WTC11 (cell line): Measurements from ENCODE around the gene WDR83.

ENCODE experiments used
- CREB1 ChIP-seq: sonication (generic); formaldehyde crosslinking; IDR thresholded peaks from 2 replicates; pipeline ENCODE4 v1.8.0; 2023; ENCODE audit warnings: mild to moderate bottlenecking, missing genetic modification reagents
- CTCF ChIP-seq: fragments of 200-600 bp; IDR thresholded peaks from 2 replicates; pipeline ENCODE4 v1.8.0; 2022; ENCODE audit warnings: antibody characterized with exemption
- ETV6 ChIP-seq: sonication (generic); formaldehyde crosslinking; IDR thresholded peaks from 2 replicates; pipeline ENCODE4 v1.8.1; 2022; ENCODE audit warnings: mild to moderate bottlenecking, missing genetic modification reagents
- FOXP1 ChIP-seq: sonication (generic); formaldehyde crosslinking; IDR thresholded peaks from 2 replicates; pipeline ENCODE4 v1.8.0; 2022; ENCODE audit warnings: missing genetic modification reagents, mild to moderate bottlenecking, moderate library complexity, borderline replicate concordance
- JUN ChIP-seq: sonication (generic); formaldehyde crosslinking; IDR thresholded peaks from 2 replicates; pipeline ENCODE4 v1.8.0; 2023; ENCODE audit warnings: mild to moderate bottlenecking, missing genetic modification reagents
- MAX ChIP-seq: sonication (generic); formaldehyde crosslinking; IDR thresholded peaks from 2 replicates; pipeline ENCODE4 v1.8.0; 2022; ENCODE audit warnings: mild to moderate bottlenecking, missing genetic modification reagents
- NR1H2 ChIP-seq: sonication (generic); formaldehyde crosslinking; IDR thresholded peaks from 2 replicates; pipeline ENCODE4 v1.9.0; 2021; ENCODE audit warnings: mild to moderate bottlenecking, moderate library complexity, missing genetic modification reagents
- NR3C1 ChIP-seq: sonication (generic); formaldehyde crosslinking; conservative IDR thresholded peaks from 2 replicates; pipeline ENCODE4 v1.8.1; 2023; ENCODE audit warnings: low read depth, mild to moderate bottlenecking, missing genetic modification reagents
- SP1 ChIP-seq: sonication (generic); formaldehyde crosslinking; conservative IDR thresholded peaks from 2 replicates; pipeline ENCODE4 v1.8.1; 2022; ENCODE audit warnings: missing genetic modification reagents

- TF ChIP-seq NR1H2 (CRISPR knock-in tag) (no peak), CTCF (no peak), CREB1 (CRISPR knock-in tag) (no peak), SP1 (CRISPR knock-in tag) (no peak), FOXP1 (CRISPR knock-in tag) (no peak), JUN (CRISPR knock-in tag) (no peak), MAX (CRISPR knock-in tag) (no peak), NR3C1 (no peak), ETV6 (CRISPR knock-in tag) (no peak)
These were observed 1.4 kb upstream of the WDR83 start for GRCh38 chr19:12665281-12665573.
